Measurements from ENCODE around the gene PGAM1. TPM values are rescaled to one million over a fixed set of nuclear protein-coding genes. Genes with fewer than 3 reads are reported as not detected.
"Not testable (repeated sequence)": the region's sequence is repeated elsewhere in the genome, so short reads cannot be mapped to it uniquely, and the experiment has no call there.

Gene PGAM1
- total RNA-seq, 4 donors from 2014 or later = 142 to 166 (median 155) TPM

DNA sequence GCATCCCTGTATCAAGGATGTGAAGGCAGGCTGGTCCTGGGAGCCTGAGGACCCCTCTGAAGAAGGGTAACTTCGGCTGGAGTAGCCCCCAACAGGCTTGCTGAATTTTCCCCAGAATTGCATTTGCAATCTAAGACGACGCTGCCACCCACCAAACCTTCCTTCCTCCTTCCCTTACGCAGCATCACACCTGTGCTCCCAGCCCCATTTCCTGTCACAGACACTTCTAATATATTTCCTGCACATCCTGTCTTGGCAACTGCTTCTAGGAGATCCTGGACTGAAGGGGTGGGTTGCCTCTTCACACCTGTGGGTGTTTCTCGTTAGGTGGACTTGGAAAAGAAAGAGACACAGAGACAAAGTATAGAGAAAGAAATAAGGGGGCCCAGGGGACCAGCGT lies 9.4 kb upstream of the PGAM1 start:
- no peaks in the 10 kb centered on the region for H3K36me3 ChIP-seq
- TF ChIP-seq POLR2A (IDR thresholded peaks at IDR 0.05) (no peak), EP300 (IDR thresholded peaks at IDR 0.05) (no peak)
- TF ChIP-seq, protein P1, sequence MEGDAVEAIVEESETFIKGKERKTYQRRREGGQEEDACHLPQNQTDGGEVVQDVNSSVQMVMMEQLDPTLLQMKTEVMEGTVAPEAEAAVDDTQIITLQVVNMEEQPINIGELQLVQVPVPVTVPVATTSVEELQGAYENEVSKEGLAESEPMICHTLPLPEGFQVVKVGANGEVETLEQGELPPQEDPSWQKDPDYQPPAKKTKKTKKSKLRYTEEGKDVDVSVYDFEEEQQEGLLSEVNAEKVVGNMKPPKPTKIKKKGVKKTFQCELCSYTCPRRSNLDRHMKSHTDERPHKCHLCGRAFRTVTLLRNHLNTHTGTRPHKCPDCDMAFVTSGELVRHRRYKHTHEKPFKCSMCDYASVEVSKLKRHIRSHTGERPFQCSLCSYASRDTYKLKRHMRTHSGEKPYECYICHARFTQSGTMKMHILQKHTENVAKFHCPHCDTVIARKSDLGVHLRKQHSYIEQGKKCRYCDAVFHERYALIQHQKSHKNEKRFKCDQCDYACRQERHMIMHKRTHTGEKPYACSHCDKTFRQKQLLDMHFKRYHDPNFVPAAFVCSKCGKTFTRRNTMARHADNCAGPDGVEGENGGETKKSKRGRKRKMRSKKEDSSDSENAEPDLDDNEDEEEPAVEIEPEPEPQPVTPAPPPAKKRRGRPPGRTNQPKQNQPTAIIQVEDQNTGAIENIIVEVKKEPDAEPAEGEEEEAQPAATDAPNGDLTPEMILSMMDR (IDR thresholded peaks at IDR 0.05) = no peak
- WGBS, 2 donors = 79 to 84% methylated on average over 6 of the region's 6 CpGs
- no peak overlapping the region for H3K4me3 ChIP-seq
- H3K27ac ChIP-seq = no peak overlapping the region
- H3K4me1 ChIP-seq = peaks cover 0 to 5% (median 0%) of the 10 kb centered on the region in 4 donors
- H3K9me3 ChIP-seq = no peaks in the 10 kb centered on the region
- DNase-seq (ENCODE audit: low spot score in 2 of 2) = no peak
- no peaks in the 10 kb centered on the region for H3K27me3 ChIP-seq

DNA sequence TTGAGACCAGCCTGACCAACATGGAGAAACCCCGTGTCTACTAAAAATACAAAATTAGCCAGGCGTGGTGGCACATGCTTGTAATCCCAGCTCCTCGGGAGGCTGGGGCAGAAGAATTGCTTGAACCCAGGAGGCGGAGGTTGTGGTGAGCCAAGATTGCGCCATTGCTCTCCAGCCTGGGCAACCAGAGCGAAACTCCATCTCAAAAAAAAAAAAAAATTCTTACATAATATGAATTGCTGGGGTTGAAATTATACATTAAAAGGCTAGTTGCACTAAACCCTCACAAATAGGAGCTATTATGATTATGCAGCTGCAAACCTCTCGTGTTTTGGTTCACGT lies 2.3 kb upstream of the PGAM1 start:
- not testable (repeated sequence) for DNase-seq (ENCODE audit: low spot score in 2 of 2); H3K36me3 ChIP-seq; H3K9me3 ChIP-seq; H3K4me3 ChIP-seq; H3K27me3 ChIP-seq
- peaks cover 4 to 26% (median 22%) of the 10 kb centered on the region in 4 donors for H3K4me1 ChIP-seq
- H3K27ac ChIP-seq = peak overlapping the region in 1 of 4 donors; percentile 18
- 76 to 78% methylated on average over 8 of the region's 8 CpGs for WGBS, 2 donors

DNA sequence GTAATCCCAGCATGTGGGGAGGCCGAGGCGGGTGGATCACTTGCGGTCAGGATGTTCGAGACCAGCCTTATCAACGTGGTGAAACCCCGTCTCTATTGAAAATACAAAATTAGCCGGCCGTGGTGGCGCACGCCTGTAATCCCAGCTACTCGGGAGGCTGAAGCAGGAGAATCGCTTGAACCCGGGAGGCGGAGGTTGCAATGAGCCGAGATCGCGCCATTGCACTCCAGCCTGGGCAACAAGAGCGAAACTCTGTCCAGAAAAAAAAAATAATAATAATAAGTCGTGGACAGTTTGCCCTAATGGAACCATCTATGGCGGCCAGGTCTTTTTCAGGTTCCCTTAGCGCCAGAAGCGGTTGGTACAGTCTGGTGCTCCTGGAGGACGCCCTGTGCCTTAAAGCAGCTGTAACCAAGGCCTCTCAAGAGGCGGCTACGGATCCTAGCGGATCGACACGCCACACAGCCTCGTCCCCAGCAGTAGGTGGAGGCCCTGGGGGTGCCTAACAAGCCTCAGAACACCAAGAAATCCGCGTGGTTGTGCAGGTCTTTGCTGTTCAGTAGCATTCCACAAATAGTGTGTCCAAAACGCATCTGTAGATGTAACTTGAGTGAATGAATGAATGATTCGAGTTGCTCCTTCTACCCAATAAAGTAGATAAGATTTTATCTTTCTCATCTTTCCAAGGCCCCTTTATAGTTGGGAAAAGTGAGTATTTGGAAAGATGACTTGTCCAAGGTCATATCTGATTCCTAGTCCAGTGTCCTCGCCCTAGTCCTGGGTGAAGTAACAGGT lies 982 bp downstream of the PGAM1 start:
- 9 to 14% methylated on average over 34 of the region's 34 CpGs for WGBS, 2 donors
- Histone ChIP-seq H3K4me1 (peaks cover 4 to 31% (median 22%) of the 10 kb centered on the region in 4 donors), H3K4me3 (peak overlapping the region; percentile 78 to 98 (median 84)), H3K9me3 (no peaks in the 10 kb centered on the region), H3K27me3 (no peaks in the 10 kb centered on the region), H3K27ac (peak overlapping the region; percentile 72 to 92 (median 90)), H3K36me3 (peaks cover 0 to 27% (median 8%) of the 10 kb centered on the region in 3 donors)
- no peak for DNase-seq (ENCODE audit: low spot score in 2 of 2)
- TF ChIP-seq, protein P1 (IDR thresholded peaks at IDR 0.05) = no peak
- no peak for TF ChIP-seq POLR2A (IDR thresholded peaks at IDR 0.05)
- no peak for TF ChIP-seq EP300 (IDR thresholded peaks at IDR 0.05)

DNA sequence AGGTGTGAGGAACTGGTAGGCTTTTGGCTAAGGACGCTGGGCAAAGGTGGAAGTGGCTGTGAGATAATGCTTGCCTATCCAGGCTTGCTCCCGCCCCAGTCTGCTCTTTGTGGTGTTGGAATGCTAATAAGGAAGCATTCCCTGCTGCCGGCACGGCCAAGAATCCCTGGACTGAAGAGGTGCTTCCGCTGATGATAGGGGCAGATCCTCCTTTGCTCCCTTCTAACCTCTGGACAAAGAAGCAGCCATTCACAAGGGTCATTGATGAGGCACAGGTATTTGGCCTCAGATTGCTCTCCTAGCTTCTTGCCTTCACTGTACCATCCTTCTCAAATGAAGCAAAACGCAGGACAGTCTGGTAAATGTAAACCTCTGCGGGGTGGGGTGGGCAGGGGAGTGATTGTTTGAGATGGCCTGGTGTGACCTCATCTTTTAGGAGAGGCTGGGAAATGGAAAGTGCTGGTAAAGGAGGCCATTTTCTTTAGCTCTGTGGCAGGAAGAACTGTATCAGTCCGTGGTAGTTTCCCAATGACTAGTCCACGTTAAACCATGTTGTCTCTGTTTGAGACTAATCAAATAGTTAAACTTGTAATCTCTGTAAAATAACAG lies 1.7 kb downstream of the PGAM1 start:
- Histone ChIP-seq H3K36me3 (peaks cover 0 to 31% (median 10%) of the 10 kb centered on the region in 3 donors), H3K4me1 (peaks cover 4 to 31% (median 22%) of the 10 kb centered on the region in 4 donors), H3K9me3 (no peaks in the 10 kb centered on the region), H3K4me3 (peak overlapping the region; percentile 78 to 98 (median 84)), H3K27ac (peak overlapping the region in 3 of 4 donors; percentile 89 to 92 (median 90)), H3K27me3 (no peaks in the 10 kb centered on the region)
- DNase-seq (ENCODE audit: low spot score in 2 of 2) = no peak
- no peak for TF ChIP-seq POLR2A (IDR thresholded peaks at IDR 0.05)
- TF ChIP-seq EP300 (IDR thresholded peaks at IDR 0.05) = no peak
- TF ChIP-seq, protein P1 (IDR thresholded peaks at IDR 0.05) = no peak
- WGBS, 2 donors = 14% methylated on average over 9 of the region's 9 CpGs

DNA sequence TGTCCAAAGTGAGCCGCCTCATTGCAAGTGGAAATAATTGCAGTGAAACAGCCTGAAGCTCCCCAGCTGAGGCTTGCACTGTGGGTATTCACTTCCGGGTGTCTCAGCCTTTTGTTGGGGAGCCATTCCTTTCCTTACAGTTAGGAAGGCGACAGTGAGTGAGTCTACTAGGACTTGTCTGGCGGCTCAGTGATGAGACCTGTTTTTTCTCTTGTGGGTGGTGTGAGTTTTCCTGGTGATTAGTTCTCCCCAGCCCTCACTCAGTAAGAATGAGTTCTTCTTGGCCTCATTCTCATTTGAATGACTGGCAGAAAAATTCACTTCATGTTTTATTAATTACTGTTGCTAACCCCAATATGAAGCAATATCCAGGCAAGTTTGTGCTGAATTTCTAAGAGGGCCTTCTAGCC lies 2.6 kb downstream of the PGAM1 start:
- H3K9me3 ChIP-seq = no peaks in the 10 kb centered on the region
- H3K27me3 ChIP-seq = no peaks in the 10 kb centered on the region
- no peak for DNase-seq (ENCODE audit: low spot score in 2 of 2)
- peak overlapping the region in 2 of 4 donors; percentile 41 to 46 for H3K27ac ChIP-seq
- peaks cover 4 to 31% (median 22%) of the 10 kb centered on the region in 4 donors for H3K4me1 ChIP-seq
- H3K36me3 ChIP-seq = peaks cover 0 to 35% (median 13%) of the 10 kb centered on the region in 3 donors
- H3K4me3 ChIP-seq = no peak overlapping the region
- TF ChIP-seq, protein P1 (IDR thresholded peaks at IDR 0.05) = no peak
- TF ChIP-seq EP300 (IDR thresholded peaks at IDR 0.05) = no peak
- no peak for TF ChIP-seq POLR2A (IDR thresholded peaks at IDR 0.05)
- 54 to 64% methylated on average over 4 of the region's 4 CpGs for WGBS, 2 donors
